Activated CD4-positive, alpha-beta T cell treated with anti-CD3 and anti-CD28 coated beads for 24 hours (primary cell): ENCODE data around the gene NLE1.
"Not testable (repeated sequence)": the region's sequence is repeated elsewhere in the genome, so short reads cannot be mapped to it uniquely, and the experiment has no call there.

Experiments used
- DNase-seq, 2 donors: peaks; one replicate each; pipeline ENCODE4 v3.0.0-alpha.2; 2020; ENCODE audit warnings: low read depth in 2 of 2

Gene NLE1

GRCh38 chr17:35141681-35142466 is at the start of gene NLE1:
Gene NLE1 (minus strand): TSS chr17:35142303. CDS start chr17:35142275, 28 bp downstream.
- DNase-seq: peak; percentile 82 to 86

GRCh38 chr17:35191001-35191695 is 49.0 kb upstream of the NLE1 start:
- no peak for DNase-seq

DNA sequence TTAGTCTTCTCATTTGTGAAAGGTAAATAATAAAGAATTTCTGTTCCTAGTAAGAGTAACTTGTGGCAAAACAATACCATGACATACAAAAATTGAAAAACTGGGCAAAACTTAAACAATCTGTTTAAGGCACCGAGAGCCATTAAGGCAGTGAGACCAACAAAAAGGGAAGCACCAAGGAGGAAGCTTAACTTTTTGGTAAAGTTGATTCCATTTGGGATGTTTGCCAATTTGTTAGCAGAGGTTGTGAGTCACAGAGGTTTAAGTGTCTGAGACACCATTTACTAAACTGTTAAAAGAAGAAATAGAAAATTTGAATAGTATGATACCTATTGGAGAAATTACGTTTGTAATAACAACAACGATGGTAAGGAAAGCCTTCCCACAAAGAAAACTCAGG is 47.2 kb upstream of the NLE1 start:
- no peak for DNase-seq

DNA sequence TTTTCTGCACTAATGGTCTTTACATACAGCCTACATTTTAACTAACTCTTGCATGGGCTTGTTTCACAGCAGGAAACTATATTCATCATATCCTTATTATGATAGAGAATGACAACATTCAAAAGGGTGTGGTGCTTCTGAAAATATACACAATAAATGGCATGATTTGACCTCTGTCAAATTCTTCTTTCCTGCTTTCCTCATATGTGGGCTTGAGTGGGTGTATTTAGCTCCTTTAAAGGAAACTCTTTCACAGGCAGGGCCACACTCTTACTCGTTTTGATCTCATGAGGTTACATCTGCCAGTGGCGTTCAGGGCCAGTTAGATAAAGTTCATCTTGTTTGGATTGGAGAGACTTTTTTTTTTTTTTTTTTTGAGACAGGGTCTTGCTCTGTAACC is 46.0 kb upstream of the NLE1 start:
- DNase-seq: no peak

GRCh38 chr17:35187481-35187880 is 45.4 kb upstream of the NLE1 start:
- DNase-seq: no peak

DNA sequence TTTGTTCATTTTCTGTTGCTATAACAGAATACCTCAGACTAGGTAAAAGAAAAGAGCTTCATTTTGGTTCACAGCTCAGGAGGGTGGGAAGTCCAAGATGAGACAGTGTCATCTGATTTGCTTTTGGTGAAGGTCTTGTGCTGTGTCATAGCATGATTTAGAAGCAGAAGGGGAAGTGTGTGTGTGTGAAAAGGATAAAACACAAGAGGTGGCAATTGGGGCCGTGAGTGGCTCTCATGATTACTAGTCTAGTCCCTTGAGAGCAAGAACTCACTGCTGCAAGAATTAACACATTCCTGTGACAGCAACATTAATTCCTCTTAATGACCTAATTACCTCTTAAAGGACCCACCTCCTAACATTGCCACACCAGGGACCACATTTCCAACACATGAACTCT is 43.7 kb upstream of the NLE1 start:
- no peak for DNase-seq

DNA sequence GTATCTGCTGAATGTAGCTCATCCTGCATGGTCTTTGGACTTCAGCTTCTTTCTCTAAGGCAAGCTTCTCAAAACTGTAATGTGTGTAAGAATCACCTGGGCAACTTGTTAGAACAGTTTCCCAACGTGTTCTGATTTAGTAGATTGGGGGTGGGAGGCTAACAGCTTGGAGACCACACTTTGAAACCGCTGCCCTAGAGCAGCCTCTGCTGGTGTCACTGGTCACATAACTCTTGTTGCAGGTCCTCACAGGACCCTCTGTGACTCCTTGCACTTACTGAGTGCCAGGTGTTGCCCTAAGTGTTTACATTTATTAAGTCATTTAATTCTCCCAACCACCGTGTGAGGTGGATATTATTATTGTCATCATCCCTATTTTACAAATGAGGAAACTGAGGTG is 42.2 kb upstream of the NLE1 start:
- DNase-seq: no peak

DNA sequence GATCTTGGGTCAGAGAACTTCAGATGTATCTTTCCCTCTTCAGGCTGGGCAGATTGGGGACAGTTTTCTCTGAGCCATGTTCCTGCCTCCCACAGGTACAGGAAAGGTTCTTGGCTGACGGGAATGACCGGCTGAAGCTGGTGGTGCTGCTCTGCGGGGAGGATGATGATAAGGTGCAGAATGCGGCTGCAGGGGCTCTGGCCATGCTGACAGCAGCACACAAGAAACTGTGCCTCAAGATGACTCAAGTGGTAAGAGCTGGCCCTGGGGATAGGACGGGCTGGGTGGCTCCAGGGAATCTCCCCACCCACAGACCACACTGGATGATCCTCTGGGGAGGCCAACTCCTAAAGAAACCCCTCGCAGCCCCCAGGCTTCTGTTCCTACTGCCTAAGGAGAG is 41.2 kb upstream of the NLE1 start:
- no peak for DNase-seq

DNA sequence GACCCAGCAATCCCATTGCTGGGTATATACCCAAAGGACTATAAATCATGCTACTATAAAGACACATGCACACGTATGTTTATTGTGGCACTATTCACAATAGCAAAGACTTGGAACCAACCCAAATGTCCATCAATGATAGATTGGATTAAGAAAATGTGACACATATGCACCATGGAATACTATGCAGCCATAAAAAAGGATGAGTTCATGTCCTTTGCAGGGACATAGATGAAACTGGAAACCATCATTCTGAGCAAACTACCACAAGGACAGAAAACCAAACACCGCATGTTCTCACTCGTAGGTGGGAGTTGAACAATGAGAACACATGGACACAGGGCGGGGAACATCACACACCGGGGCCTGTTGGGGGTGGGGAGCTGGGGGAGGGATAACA is 37.3 kb upstream of the NLE1 start:
- DNase-seq: not testable (repeated sequence)

DNA sequence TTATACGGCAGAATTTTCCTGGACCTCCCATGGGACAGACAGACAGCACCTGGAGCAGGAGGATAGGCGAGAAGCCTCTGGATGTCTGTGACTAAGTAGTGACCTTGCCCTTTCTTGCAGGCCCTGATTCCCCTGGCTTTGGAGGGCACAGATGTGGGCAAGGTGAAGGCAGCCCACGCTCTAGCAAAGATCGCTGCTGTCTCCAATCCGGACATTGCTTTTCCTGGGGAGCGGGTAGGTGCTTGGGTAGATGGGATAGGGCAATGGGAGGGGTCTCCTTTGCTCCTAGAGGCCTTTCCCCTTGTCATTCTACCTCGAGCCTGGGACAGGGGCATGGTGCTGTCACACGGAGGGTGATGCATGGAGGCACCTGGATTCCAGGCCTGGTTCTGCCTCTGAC is 34.8 kb upstream of the NLE1 start:
- no peak for DNase-seq

DNA sequence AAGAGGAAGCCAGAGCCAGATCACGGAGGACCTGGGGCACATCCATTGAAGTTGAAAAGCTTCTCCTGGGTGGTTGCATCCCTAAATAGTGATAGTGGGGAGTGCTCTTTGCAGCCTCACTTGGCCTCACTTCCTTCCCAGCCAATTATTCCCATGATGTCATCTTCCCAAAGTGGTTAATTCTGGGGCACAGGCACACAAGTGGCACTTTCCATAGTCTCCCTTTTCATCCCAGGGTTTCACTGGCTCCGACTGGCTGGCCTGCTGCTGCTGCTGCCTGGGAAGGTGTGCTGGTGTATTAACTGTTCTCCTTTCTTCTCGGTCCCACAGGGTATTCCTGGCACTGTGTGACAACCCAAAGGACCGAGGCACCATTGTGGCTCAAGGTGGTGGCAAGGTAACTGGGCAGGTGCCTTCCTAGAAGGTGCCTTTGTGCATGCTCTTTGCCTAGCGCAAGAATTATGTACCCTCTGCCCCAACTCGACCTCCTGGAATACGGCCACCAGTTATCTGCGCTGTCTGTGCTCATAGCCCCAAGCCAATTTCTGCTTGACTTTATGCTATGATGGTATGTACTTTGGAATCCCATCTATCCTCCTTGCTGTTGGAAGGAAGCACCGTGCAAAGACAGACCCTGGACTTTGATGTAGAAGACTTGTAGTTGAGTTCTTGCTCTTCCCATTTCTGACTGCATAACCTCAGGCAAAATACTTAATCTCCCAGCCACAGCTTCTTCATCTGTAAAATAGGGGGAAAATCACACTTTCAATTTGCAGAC is 33.7 kb upstream of the NLE1 start:
- DNase-seq: no peak

DNA sequence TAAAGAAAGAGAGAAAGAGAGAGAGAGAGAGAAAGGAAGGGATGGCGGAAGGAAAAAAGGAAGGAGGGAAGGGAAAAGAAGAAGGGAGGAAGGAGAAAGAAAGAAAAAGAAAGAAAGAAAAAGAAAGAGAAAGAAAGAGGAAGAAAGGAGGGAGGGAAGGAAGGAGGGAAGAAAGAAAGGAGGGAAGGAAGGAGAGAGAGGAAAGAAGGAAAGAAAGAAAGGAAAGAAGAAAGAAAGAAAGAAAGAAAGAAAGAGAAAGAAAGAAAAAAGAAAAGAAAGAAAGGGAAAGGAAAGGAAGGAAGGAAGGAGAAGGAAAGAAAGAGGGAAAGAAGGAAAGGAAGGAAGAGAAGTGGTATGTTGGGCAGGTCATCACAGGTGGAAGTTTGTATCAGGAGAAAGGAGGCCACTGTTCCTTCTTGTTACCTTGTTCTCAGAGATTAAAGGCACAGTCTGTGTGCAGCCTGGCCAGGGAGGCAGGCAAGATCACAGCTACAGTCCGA is 32.8 kb upstream of the NLE1 start:
- no peak for DNase-seq

DNA sequence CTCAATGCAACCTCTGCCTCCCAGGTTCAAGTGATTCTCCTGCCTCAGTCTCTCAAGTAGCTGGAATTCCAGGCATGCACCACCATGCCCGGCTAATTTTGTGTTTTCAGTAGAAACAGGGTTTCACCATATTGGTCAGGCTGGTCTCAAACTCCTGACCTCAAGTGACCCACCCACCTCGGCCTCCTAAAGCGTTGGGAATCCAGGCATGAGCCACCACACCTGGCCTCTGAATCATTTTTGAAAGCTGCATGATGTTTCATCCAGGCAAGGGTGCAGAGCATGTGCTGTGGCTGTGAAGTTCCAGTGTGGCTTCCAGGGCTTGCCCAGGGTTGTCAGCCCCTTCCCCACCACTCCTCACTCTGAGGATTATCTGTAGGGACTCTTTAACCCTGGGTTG is 30.2 kb upstream of the NLE1 start:
- DNase-seq: not testable (repeated sequence)

DNA sequence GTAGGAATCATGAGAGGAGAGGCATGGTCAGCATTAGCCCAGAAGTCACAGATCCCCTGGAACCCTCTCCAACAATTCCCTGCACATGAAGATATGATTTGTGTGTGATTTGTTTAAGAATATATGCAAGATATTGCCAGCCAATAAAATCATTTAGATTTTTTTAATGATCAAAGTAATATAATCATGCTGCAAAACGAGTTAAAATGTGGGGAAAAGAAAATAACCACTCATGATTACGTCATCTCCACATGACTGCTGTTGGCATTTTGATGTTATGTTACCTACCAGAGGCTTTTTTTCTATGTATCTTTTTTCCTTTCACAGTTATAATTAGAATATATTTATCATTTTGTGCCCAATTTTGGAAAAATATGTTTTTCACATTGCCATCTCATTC is 29.7 kb upstream of the NLE1 start:
- no peak for DNase-seq

- DNase-seq: no peak
Measured at GRCh38 chr17:35170968-35171771, 29.1 kb upstream of the NLE1 start.

DNA sequence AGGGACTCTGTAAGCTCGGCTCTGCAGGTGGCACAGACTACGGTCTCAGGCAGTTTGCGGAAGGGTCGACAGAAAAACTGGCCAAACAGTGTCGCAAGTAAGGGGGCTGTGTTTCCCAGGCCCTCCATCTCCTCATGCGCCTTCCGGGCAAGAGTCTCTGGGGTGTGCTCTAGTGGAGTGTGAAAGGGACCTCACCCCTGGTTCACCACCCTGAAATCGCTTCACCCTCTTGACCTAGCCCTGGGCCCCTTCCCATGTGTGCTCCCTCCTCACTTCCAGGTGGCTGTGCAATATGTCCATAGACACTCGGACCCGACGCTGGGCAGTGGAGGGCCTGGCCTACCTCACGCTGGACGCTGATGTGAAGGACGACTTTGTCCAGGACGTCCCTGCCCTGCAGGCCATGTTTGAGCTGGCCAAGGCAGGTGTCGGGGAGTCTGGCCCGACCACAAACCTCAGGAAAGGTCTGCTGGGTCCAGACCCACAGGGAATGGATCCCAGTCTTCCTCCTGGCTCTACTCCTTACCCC is 27.8 kb upstream of the NLE1 start:
- DNase-seq: no peak

GRCh38 chr17:35167666-35168065 is 25.6 kb upstream of the NLE1 start:
- DNase-seq: no peak

DNA sequence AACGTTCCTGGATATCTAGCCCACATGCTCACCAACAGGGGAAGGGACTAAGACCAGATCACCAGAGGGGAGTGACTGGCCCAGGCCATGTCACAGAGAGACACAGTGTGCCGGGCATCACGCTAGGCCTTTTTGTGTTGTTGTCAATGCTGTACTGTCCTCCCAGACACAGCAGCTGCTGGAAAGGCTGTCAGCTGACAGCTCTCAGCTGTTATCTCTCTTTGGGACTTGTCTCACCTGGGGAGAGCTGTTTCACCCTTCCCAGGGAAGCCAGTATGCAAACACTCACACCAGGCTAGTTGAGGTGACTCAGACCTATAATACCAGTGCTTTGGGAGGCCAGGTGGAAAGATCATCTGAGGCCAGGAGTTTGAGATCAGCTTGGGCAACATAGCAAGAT is 24.9 kb upstream of the NLE1 start:
- no peak for DNase-seq

GRCh38 chr17:35166526-35166925 is 24.4 kb upstream of the NLE1 start:
- DNase-seq: no peak

- no peak for DNase-seq
Measured at GRCh38 chr17:35164716-35165115, 22.6 kb upstream of the NLE1 start.

GRCh38 chr17:35163886-35164285 is 21.8 kb upstream of the NLE1 start:
- DNase-seq: no peak
